Measurements from ENCODE around the gene PNLIPRP1. TPM values are rescaled to one million over a fixed set of nuclear protein-coding genes. Genes with fewer than 3 reads are reported as not detected.

The PNLIPRP1 gene
- total RNA-seq, 1 experiment from 2014 or later = not detected

DNA sequence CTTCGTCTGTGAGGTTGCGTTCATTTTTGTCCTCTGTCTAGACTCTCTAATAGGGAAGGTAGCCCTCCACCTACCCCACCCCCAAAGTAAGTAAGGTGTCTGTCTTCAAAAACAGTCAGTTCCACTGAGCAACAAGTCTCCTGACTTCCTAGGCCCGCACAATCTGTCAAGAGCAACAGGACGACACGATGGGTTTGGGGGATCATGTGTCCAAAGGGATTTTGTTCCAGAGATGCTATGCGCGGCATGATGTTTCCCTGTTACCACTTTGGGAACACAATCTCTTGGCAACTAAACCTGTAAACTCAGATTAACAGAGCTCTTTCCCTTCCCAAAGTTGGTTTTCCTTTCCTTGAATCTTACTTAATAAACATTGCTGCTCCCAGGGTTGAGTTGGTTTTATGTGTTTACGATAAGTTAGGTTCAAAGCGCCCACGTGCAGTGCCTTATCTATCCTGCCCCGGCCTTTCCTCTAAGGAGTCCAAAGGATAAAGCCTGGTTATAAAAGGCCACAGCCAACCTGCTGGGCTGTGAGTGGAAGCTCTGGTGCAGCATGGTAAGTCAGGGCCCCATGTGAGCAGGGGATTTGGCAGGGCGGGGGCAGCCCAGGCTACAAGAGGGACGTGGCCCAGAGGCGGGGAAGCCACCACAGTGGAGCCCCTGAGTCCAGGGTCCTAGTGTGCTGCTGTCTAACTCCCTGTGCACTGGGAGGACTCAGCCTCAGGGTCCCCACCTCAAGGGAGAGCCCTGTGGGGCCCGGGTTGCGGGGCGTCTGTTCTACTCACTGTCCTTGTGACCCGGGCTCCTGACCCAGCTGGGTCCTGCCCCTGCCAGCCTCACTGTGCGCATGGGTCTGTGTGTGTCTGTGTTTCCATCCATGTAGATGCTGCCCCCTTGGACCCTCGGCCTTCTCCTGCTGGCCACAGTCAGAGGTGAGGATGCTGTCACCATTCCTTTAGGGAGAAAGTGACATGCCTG, 30.0 kb downstream of the PNLIPRP1 start, which contains the start of gene PNLIPRP2:
TSS of gene PNLIPRP2 (plus strand) at position 531 of the 978 bp plus-strand sequence.
- no peaks in the 10 kb centered on the region for H3F3A ChIP-seq (ENCODE audit: low read length, unreplicated experiment)
- DNase-seq (no peak), ATAC-seq (no peak)
- no peak within 1 kb of the TSS for H2AFZ ChIP-seq (ENCODE audit: low read length)
- H3K9me3 ChIP-seq (ENCODE audit: low read length) = no peaks in the 10 kb centered on the region
- POLR2A ChIA-PET (ENCODE audit: unreplicated experiment) = no interaction called here
- H3K9ac ChIP-seq (ENCODE audit: low read length) = no peak within 1 kb of the TSS
- no peaks in the 10 kb centered on the region for H3K9me2 ChIP-seq (replicated peaks; ENCODE audit: low read length)
- H3K4me1 ChIP-seq (ENCODE audit: insufficient read depth, low read length) = no peaks in the 10 kb centered on the region
- H3K79me2 ChIP-seq (ENCODE audit: low read length) = no peaks in the 10 kb centered on the region
- H3K4me3 ChIP-seq (ENCODE audit: low read length) = no peak within 1 kb of the TSS
- CTCF ChIA-PET = no interaction called here
- no peaks in the 10 kb centered on the region for H4K20me1 ChIP-seq (ENCODE audit: low read length)
- no peaks in the 10 kb centered on the region for H3K36me3 ChIP-seq (ENCODE audit: low read depth, low read length)
- no TSS peak for BruUV-seq (replicated peaks)
- H3K27ac ChIP-seq (ENCODE audit: low read length) = no peak within 1 kb of the TSS
- TF ChIP-seq EZH2 (IDR thresholded peaks at IDR 0.05; ENCODE audit: low read length, unreplicated experiment) (no peak), EZH2phosphoT487 (IDR thresholded peaks at IDR 0.05; ENCODE audit: borderline replicate concordance, low read length) (no peak)
- TF ChIP-seq, protein P1, sequence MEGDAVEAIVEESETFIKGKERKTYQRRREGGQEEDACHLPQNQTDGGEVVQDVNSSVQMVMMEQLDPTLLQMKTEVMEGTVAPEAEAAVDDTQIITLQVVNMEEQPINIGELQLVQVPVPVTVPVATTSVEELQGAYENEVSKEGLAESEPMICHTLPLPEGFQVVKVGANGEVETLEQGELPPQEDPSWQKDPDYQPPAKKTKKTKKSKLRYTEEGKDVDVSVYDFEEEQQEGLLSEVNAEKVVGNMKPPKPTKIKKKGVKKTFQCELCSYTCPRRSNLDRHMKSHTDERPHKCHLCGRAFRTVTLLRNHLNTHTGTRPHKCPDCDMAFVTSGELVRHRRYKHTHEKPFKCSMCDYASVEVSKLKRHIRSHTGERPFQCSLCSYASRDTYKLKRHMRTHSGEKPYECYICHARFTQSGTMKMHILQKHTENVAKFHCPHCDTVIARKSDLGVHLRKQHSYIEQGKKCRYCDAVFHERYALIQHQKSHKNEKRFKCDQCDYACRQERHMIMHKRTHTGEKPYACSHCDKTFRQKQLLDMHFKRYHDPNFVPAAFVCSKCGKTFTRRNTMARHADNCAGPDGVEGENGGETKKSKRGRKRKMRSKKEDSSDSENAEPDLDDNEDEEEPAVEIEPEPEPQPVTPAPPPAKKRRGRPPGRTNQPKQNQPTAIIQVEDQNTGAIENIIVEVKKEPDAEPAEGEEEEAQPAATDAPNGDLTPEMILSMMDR (conservative IDR thresholded peaks at IDR 0.05; ENCODE audit: low read depth, low read length) = no peak
- H3K27me3 ChIP-seq (ENCODE audit: low read length) = peaks cover 13% of the 10 kb centered on the region
- intact Hi-C loops (cut with micrococcal nuclease) = no loop called here
- no peak within 1 kb of the TSS for H3K4me2 ChIP-seq (ENCODE audit: low read length)

DNA sequence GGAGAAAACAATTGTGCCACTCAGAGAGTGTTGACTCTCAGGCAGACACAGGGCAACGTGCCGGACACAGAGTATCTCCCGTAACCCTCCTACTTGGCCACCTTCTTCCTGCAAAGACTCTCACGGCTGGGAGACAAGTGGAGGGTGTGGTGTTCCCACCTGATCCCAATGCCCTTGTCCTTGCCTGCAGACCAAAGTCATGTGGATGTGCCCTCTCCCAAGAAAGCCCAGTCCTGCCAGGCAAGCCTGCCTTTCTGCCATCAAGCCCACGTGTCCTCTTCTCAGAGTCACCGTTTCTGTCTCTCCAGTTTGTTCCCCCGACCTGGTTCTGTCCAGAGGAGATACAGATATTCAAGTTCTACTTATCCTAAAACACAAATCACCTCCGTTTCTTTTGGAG, 30.7 kb downstream of the PNLIPRP1 start:
- no peaks in the 10 kb centered on the region for H3K9me2 ChIP-seq (replicated peaks; ENCODE audit: low read length)
- ATAC-seq = no peak
- DNase-seq = no peak
- H3K9me3 ChIP-seq (ENCODE audit: low read length) = no peaks in the 10 kb centered on the region
- no TSS peak for BruUV-seq (replicated peaks)
- no peak overlapping the region for H3K4me3 ChIP-seq (ENCODE audit: low read length)
- TF ChIP-seq EZH2 (IDR thresholded peaks at IDR 0.05; ENCODE audit: low read length, unreplicated experiment) (no peak), EZH2phosphoT487 (IDR thresholded peaks at IDR 0.05; ENCODE audit: borderline replicate concordance, low read length) (no peak)
- TF ChIP-seq, protein P1 (conservative IDR thresholded peaks at IDR 0.05; ENCODE audit: low read depth, low read length) = no peak
- H3K27me3 ChIP-seq (ENCODE audit: low read length) = peaks cover 20% of the 10 kb centered on the region
- H3K36me3 ChIP-seq (ENCODE audit: low read depth, low read length) = no peaks in the 10 kb centered on the region
- H3K79me2 ChIP-seq (ENCODE audit: low read length) = no peaks in the 10 kb centered on the region
- ChIA-PET CTCF (no interaction called here), POLR2A (ENCODE audit: unreplicated experiment) (no interaction called here)
- no peaks in the 10 kb centered on the region for H3F3A ChIP-seq (ENCODE audit: low read length, unreplicated experiment)
- no peaks in the 10 kb centered on the region for H4K20me1 ChIP-seq (ENCODE audit: low read length)
- intact Hi-C loops (cut with micrococcal nuclease) = no loop called here
- H2AFZ ChIP-seq (ENCODE audit: low read length) = no peak overlapping the region
- no peaks in the 10 kb centered on the region for H3K4me1 ChIP-seq (ENCODE audit: insufficient read depth, low read length)
- no peak overlapping the region for H3K4me2 ChIP-seq (ENCODE audit: low read length)
- no peak overlapping the region for H3K9ac ChIP-seq (ENCODE audit: low read length)
- H3K27ac ChIP-seq (ENCODE audit: low read length) = no peak overlapping the region
